ENCODE measurements around the gene FMO5.
"Not testable (repeated sequence)": the region's sequence is repeated elsewhere in the genome, so short reads cannot be mapped to it uniquely, and the experiment has no call there.

The FMO5 gene, protein sequence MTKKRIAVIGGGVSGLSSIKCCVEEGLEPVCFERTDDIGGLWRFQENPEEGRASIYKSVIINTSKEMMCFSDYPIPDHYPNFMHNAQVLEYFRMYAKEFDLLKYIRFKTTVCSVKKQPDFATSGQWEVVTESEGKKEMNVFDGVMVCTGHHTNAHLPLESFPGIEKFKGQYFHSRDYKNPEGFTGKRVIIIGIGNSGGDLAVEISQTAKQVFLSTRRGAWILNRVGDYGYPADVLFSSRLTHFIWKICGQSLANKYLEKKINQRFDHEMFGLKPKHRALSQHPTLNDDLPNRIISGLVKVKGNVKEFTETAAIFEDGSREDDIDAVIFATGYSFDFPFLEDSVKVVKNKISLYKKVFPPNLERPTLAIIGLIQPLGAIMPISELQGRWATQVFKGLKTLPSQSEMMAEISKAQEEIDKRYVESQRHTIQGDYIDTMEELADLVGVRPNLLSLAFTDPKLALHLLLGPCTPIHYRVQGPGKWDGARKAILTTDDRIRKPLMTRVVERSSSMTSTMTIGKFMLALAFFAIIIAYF

GRCh38 chr1:147225193-147225730, at the start of gene FMO5:
Gene FMO5, minus strand, starts transcription at chr1:147225339. Its CDS starts 310 bp downstream, at chr1:147225029.
- peak; percentile 71 for DNase-seq

DNA sequence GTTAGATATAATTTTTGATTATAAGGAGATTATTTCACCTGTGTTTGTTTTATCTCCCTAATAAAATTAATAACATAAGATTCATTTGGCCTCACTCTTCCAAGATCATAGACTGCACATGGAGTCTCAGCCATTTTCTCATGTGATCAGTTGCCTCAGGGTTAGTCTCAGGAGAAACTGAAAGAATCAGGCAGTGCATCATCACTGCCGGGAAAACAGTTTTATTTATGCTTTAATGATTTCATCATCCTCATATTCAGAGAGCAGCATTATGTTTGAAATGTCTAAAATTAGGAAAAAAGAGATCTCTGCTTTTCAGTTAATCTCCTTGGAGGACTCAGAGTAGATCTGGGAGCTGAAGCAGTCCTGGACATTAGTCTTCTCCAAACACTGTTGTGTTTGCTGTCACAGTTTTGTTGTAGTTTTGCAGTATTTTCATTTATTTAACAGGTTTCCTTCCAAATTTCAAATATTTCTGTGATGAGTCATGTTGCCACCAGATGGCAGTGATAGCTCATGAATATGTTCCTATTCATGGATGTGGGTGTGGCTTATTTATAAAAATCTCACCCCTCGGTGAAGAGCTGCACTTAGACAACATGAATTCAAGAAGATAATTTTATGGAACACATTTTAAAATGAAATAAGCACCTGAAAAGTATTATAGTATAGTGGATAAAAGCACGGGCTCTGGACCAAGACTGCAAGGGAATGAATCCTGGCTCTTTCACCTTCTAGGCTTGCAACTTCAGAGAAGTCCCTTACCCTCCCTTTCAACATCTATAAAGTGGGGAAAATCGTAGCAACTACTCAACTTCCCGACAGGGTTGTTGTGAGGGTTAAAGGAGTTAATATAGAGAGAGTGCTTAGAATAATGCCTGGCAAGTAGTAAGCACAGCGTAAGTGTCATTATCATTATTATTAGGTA, 48.5 kb upstream of the FMO5 start:
- peak; percentile 72 for DNase-seq

DNA sequence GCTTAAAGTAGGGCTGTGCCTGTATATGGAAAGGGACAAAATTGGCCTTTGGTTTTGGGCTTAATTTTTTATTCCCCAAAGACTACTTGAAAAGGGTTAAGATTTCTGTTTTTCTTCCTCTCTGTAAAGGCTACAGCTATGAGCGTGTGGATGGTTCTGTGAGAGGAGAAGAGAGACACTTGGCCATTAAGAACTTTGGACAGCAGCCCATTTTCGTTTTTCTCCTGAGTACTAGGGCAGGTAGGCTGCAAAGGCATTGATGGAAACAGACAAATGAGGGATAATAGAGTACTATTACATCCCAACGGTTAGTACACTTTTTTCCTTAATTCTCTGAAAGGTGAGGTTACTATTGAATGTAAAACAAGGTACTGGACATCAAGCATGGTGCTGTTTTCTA, 46.9 kb upstream of the FMO5 start:
- no peak for DNase-seq

- DNase-seq: no peak
Observed at GRCh38 chr1:147270721-147271120, 45.6 kb upstream of the FMO5 start.

DNA sequence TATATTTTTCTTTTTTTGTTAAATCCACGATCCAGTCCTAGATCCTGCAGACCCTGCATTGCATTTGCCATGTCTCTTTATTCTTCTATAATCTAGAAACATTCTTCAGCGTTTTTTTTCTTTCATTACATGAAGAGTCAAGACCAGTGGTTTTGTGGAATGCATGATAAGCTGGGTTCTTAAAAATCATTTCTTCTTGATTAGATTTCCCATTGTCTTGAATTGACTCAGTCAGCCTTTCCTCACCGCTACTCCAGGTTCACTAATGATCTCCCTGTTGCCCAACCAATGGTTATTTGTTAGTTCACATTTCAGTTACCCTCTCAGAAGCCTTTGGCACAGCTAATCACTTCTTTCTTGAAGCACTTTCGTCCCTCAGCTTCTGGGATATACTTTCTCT, 42.6 kb upstream of the FMO5 start:
- DNase-seq: no peak

DNA sequence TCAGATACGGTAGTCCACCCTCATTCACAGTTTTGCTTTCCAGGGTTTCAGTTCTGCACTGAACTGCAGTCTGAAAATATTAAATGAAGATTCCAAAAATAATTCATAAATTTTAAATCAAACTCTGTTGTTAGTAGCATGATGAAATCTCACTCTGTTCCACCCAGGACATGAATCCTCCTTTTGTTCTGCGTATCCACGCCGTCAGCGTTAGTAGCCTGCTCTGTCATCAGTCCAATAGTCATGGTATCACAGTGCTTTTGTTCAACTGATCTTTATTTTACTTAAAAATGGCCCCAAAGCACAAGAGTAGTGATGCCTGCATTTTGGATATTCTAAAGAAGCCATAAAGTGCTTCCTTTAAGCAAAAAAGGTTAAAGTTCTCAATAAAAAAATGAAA, 41.2 kb upstream of the FMO5 start:
- no peak for DNase-seq

DNA sequence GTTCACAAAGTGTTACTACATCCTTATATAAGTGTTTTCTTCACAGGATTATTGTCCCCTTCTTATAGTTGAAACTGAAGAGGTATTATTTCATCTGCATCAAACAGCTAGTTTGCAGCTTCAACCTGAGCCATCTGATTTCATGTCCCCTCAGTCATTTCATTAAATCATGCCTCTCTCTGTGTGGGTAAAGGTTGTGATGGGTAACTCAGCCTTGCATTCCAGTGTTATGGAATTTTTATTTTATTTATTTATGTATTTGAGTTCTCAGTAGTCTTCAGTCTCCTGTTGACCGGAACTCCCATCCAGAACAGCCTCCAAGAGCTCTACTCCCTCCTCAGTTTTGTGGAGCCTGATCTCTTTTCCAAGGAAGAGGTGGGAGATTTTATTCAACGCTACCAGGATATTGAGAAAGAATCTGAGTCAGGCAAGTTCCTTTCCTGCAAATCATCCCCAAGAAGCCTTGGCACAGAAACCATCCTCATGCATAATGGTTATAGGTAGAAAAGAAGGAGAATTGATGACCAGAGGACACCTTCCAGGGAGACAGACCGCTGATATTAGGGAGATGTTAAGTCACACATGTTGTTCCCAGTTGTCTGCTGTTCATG, 39.1 kb upstream of the FMO5 start:
- DNase-seq: no peak

DNA sequence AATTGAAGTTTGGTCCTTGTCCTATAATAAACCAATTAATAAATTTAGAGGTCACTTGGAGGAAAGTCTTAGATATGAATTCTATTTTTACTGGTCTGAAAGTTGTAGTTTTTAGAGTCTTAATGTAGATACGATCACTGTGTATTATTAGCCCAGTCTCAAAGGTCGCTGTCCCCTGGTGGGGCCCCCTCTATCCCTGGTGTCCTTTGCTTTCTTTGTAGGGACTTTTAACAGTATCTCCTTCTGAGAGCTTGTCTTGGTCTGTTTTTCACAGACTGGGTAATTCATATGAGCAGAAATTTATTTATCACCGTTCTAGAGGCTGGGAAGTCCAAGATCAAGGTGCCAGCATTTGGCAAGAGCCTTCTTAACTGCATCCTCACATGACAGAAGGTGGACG, 35.8 kb upstream of the FMO5 start:
- no peak for DNase-seq

DNA sequence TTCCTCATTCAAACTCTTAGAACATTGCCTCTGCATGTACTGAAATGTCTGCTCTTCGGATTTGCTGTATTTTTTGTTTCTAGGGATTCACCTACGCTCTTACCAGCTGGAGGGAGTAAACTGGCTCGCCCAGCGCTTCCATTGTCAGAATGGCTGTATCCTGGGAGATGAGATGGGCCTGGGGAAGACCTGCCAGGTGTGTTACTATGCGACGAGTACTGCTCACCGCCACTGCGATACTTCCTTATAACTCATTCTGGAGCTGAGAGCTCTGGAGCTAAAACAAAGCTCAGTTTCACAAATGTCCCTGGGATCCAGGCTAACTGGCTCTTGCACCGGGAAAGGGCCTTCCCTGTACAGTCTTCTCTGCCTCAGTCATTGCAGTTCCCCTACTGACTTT, 27.4 kb upstream of the FMO5 start:
- DNase-seq: no peak

DNA sequence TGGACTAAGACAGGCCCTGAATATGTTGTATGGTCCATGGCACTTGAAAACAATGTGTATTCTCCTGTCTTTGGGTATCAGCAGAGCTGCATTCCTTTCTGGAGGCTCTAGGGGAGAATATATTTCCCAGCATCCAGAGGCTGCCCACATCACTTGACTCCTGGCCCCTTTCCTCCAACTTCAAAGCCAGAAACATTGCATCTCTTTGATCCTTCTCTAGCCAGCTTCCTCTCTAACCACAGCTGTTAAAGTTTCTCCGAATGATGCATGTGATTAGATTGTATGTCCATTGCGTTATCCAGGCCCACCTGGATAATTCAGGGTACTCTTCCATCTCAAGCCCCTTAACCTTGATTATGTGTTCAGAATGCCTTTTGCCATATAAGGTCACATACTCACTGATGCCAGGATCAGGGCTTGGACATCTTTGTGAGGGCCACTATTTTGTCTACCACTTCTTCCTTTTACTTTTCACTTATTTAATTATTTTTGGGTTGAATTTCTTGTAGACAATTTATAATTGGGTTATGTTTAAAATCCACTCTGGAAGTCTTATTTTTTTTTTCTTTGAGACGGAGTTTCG, 22.6 kb upstream of the FMO5 start:
- DNase-seq: no peak

DNA sequence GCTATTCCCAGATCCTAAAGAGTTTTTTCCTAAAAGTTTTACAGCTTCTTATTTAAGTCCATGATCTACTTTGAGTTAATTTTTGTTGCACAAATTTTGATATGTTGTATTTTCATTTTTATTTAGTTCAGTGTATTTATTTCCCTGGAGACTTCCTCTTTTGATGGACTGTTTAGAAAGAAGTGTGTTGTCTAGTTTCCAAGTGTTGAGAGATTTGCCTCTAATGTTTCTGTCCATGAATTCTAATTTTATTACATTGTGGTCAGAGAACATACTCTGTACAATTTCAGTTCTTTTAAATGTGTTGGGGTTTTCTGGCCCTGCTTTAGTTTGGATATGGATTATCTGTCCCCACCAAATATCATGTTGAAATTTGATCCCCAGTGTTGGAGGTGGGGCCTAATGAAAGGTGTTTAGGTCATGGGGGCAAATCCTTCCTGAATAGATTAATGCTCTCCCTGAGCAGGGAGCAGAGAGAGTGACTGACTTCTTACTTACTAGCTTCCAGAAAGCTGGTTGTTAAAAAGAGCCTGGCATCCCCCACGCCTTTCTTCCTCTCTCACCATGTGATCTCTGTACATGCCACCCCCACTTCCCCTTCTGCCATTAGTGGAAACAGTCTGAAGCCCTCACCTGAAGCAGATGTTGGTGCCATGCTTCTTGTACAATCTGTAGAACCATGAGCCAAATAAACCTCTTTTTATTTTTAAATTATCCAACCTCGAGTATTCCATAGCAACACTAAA, 21.9 kb upstream of the FMO5 start:
- peak; percentile 75 for DNase-seq

GRCh38 chr1:147246044-147246690, 21.0 kb upstream of the FMO5 start:
- no peak for DNase-seq

DNA sequence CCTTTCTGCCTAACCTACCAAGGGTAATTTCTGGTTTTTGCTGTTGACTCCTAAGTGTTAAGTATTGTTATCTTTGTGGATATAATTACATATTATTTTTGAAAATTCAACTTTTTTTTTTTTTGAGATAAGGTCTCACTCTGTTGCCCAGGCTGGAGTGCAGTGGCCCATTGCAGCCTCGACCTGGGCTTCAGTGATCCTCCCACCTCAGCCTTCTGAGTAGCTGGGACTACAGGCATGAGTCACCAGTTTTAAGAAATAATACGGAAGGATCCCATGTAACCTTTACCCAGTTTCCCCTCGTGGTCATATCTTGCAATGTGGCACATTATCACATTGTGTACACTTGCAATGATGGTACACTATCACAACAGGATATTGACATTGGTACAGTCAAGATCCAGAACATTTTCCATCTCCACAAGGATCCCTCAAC, 20.5 kb upstream of the FMO5 start:
- DNase-seq: no peak

GRCh38 chr1:147245129-147245528, 20.0 kb upstream of the FMO5 start:
- no peak for DNase-seq

DNA sequence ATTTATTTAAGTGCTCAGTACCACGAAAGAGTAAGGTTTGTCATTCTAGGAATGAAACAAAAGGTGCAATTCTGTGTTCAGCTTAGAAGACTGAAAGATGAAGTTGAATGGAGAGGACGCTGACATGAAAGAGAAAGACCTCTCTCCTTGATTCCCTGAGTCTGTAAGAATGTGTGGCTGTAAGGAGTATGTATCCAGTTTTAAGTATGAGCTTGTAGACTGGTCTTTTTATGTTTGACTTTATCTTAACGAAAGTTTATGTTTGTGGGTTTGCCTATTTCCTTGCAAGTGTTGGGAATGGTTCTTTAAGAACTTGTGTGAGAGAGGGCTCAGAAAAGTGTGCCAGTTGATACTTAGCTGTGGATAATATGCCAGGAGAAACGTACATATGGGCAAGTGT, 18.7 kb upstream of the FMO5 start:
- peak; percentile 25 for DNase-seq

DNA sequence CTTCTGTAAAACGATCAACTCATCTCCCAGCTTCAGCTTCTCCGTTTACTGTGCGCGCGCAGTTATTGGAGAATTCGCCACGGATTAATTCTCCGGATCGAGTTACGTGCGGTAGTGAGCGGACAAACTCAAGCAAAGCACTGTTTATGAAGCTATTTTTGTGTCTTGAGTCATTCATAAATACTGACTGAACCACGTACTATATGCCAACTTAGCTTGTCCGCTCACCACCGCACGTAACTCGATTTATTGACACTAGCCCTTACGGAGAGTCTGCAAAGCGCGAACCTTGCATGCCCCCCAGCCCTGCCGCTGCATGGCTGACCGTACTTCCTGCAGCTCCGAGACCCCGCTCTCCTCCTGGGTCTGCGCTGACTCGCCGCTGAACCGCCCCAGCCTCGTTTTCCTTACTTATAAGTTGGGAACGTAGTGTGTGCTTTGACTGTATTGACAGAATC, 18.1 kb upstream of the FMO5 start:
- peak; percentile 77 for DNase-seq

- DNase-seq: peak; percentile 98
Observed at GRCh38 chr1:147242449-147243227, 17.5 kb upstream of the FMO5 start, which contains the start of gene CHD1L. Gene CHD1L, plus strand, starts transcription at chr1:147242684. Its CDS starts 20 bp downstream, at chr1:147242704.

DNA sequence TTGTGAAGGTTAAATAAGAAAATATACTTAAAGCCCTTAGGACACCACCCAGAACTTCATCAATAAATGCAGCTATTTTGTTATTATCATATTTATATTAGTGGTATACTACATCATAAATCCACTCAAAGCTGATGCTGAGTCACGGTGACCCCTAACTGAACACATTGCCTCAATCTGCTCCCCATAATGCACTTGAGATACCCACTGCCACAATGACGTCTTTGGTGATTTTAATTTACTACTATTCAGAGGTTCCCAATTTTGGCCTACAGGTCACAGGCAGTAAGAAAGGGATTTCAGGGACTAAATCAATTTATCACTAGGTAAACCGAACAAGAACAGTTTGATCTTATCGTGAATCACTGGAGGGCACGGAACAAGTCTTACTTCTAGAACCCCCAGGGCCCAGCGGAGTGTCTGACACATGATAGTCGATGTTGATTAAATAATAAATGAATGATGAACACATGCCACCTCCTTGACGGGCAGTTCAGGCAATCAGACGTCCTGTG, 16.9 kb upstream of the FMO5 start:
- DNase-seq: no peak

DNA sequence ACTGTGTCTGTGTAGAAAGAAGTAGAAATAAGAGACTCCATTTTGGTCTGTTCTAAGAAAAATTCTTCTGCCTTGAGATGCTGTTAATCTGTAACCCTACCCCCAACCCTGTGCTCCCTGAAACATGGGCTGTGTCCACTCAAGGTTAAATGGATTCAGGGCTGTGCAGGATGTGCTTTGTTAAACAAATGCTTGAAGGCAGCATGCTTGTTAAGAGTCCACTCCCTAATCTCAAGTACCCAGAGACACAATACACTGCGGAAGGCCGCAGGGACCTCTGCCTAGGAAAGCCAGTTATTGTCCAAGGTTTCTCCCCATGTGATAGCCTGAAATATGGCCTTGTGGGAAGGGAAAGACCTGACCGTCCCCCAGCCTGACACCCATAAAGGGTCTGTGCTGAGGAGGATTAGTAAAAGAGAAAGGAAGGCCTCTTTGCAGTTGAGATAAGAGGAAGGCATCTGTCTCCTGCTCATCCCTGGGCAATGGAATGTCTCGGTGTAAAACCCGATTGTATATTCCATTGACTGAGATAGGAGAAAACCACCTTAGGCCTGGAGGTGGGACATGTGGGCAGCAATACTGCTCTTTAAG, 15.1 kb upstream of the FMO5 start:
- not testable (repeated sequence) for DNase-seq

All from NCI-H82 (cell line).